Muscle layer of duodenum (tissue), 2 donors: ENCODE results near the gene TRIM44.

ENCODE experiments used
- H3K27ac ChIP-seq: one replicate; pipeline ENCODE4 v1.7.0; 2013; ENCODE audit warnings: mild to moderate bottlenecking, low read length
- H3K27me3 ChIP-seq: one replicate; pipeline ENCODE4 v1.7.0; 2013; ENCODE audit warnings: low read depth, mild to moderate bottlenecking, control low read depth, low read length
- H3K36me3 ChIP-seq, 2 donors: one replicate each; pipeline ENCODE4 v1.7.0; 2013; ENCODE audit warnings: low read length in 2 of 2, control low read depth in 1 of 2, mild to moderate bottlenecking in 1 of 2; ENCODE audit not compliant: insufficient read depth in 2 of 2, control insufficient read depth in 1 of 2
- H3K4me1 ChIP-seq, 2 donors: one replicate each; pipeline ENCODE4 v1.7.0; 2013; ENCODE audit warnings: low read length in 2 of 2, mild to moderate bottlenecking in 2 of 2, control low read depth in 1 of 2, moderate library complexity in 1 of 2; ENCODE audit not compliant: insufficient read depth in 2 of 2, control insufficient read depth in 1 of 2
- H3K4me3 ChIP-seq, 2 donors: one replicate each; pipeline ENCODE4 v1.7.0; 2013; ENCODE audit warnings: low read length in 2 of 2, low read depth in 1 of 2, mild to moderate bottlenecking in 1 of 2
- H3K9me3 ChIP-seq, 2 donors: one replicate each; pipeline ENCODE4 v1.7.0; 2013; ENCODE audit warnings: low read length in 2 of 2, control low read depth in 1 of 2, mild to moderate bottlenecking in 1 of 2; ENCODE audit not compliant: control insufficient read depth in 1 of 2
- donor health status: healthy.

The TRIM44 gene

DNA sequence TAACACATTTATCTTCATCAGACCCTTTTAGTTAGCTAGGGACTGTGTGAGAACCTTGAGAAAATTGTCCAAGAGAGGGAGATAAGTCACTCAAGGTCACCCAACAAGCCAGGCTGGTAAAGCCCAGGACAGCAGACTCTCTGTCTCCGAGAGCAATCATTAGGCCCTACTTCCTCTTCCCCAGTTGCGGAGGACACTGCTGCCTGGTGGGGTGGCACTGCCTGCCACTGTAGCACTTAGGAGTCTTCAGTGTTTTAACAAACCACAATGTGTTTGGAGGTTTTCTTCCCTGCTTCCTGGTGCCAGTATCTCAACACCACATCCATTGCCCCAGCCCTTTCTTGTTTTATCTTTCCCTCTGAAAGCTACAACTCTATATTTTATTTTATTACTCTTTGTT, 149.2 kb downstream of the TRIM44 start:
- Histone ChIP-seq H3K27me3 (no peaks in the 10 kb centered on the region), H3K4me1 (peaks cover 0 to 3% of the 10 kb centered on the region in 2 donors), H3K27ac (no peak overlapping the region), H3K36me3 (no peaks in the 10 kb centered on the region), H3K4me3 (no peak overlapping the region), H3K9me3 (no peaks in the 10 kb centered on the region)

DNA sequence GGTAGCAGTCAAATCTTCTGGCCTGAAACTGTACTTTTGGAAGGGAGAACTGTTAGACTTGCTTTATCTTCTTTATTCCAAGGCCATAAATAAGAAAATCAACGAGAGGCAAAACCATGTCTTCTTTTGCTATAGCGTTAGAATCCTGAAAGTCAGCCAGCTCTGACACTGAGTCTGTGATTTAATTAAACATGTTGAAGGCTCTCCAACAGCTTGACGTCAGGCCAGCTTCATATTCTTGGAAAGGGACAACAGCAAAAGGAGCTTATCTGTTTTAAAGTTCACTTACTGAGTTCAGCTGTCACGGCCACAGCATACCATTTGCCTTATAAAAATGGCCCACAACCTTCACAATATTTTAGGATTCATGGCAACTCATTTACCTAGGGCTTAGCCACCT, 150.3 kb downstream of the TRIM44 start:
- Histone ChIP-seq H3K4me1 (peaks cover 0 to 3% of the 10 kb centered on the region in 2 donors), H3K4me3 (no peak overlapping the region), H3K27ac (no peak overlapping the region)

DNA sequence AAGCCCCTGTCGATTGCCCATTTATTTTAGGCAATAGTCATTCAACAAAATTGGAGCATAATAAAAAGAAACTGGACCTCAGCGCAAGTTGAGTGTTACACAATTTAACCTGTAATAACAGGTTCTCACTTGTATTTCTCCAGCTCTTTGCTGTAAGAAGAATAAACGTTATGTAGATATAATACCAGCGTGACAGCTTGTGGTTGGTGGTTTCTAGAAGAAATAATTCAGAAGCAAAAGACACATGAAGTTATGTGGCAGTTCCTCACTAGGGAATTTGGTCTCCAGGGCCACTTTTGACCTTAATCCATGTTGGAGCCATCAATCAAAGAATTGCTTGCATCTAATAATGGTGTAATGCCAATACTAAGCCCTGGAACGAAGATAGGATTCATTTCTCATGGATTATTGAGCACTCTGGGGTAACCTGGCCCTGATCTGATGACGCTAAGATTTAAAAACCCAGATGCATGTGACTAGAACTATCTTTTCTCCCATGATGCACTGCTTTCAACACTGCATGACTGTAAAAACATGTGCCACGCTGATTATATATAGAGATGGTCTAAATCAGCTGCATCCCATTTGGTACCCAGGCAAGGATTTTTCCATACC, 151.6 kb downstream of the TRIM44 start:
- H3K4me3 ChIP-seq, result no peak overlapping the region
- no peaks in the 10 kb centered on the region for H3K9me3 ChIP-seq
- H3K36me3 ChIP-seq, result no peaks in the 10 kb centered on the region
- H3K27me3 ChIP-seq, result no peaks in the 10 kb centered on the region
- H3K4me1 ChIP-seq, result peaks cover 0 to 3% of the 10 kb centered on the region in 2 donors
- H3K27ac ChIP-seq, result no peak overlapping the region

More for the DNA sequence above, 150.3 kb downstream of the TRIM44 start:
- H3K27me3 ChIP-seq, result no peaks in the 10 kb centered on the region
- no peaks in the 10 kb centered on the region for H3K9me3 ChIP-seq
- no peaks in the 10 kb centered on the region for H3K36me3 ChIP-seq

DNA sequence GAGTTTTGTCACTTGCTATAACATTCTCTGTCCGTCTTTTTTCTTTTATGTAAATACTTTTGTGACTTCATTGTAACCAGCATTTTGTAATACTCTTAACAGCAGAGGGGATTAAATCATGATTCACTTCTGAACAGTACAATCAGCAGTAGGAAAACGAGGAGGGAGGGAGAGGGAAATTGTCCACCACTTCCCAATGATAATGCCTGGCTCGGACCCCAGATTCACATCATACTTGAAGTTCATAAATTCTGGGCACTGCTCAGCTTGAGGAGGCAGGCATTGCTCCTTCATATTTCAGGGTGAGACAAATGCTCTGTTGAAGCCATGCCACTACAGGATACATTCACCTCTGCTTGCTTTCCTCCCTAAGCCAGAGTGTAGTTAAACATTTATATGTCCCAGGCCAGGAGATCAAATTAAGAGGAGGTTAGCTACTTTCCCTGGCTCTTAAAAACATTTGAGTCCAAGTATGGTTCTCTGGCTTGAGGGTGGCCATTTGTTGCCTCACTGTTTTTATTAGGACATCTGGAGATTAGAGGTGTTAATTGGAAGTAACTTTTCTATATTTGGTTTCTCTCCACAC, 152.2 kb downstream of the TRIM44 start:
- Histone ChIP-seq H3K4me3 (no peak overlapping the region), H3K36me3 (no peaks in the 10 kb centered on the region), H3K27me3 (no peaks in the 10 kb centered on the region), H3K4me1 (peaks cover 0 to 3% of the 10 kb centered on the region in 2 donors), H3K9me3 (no peaks in the 10 kb centered on the region), H3K27ac (no peak overlapping the region)

DNA sequence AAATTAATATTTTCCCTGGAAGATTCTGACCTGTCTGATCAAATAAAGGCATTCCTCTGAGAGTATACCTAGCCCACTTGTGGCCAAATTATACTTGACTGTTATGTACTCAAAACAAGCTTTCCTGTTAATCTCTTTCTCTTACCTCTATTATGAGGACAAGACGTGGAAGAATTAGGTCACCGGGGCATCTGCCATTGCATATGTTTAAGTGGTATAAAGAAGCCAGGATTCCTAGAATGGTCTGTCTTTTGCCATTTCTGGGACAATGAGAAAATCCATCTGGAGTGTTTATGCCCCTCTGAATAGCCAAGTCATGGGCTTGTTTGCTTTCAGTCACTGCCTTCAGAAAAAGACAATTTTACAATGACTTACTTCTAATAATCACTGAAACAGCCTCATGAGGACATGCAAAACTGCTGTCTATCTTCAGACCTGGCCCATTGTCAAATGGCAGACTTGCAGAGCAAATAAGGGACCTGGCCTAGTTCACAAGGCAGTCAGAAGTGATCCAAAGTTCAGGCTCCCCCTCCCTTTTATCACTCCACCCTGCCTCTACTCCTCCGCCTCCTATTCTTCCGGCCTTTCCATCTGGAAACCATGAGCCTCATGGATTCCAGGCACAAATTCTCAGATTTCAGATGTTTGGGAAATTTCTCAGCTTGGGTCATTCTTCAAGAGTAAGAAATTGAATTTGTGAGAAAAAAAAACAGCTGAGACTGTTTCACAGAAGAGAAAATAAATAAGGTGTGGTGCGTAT, 153.2 kb downstream of the TRIM44 start:
- Histone ChIP-seq H3K9me3 (no peaks in the 10 kb centered on the region), H3K27me3 (no peaks in the 10 kb centered on the region), H3K4me3 (no peak overlapping the region), H3K27ac (no peak overlapping the region), H3K36me3 (no peaks in the 10 kb centered on the region), H3K4me1 (peaks cover 0 to 3% of the 10 kb centered on the region in 2 donors)

DNA sequence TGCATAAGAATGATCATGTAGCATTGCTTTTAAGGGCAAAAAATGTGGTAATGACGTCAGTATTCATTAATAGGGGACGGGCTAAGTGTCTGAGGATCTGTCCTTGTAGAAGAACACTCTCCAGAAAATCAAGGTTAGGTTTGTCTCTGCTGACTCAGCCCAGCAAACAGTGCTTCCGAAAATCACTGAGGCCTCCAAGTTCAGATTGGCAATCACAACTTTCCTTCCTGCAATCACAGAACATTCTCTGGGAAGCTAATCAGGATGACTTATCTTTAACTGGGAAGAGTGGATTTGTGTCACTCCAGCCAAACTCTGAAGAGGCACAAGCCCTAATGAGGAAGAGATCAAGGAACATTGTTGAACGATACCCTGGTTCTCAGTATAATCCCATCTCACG, 158.0 kb downstream of the TRIM44 start:
- no peak overlapping the region for H3K27ac ChIP-seq
- H3K36me3 ChIP-seq, result no peaks in the 10 kb centered on the region
- H3K4me1 ChIP-seq, result no peaks in the 10 kb centered on the region
- no peak overlapping the region for H3K4me3 ChIP-seq
- H3K27me3 ChIP-seq, result no peaks in the 10 kb centered on the region
- H3K9me3 ChIP-seq, result no peaks in the 10 kb centered on the region

DNA sequence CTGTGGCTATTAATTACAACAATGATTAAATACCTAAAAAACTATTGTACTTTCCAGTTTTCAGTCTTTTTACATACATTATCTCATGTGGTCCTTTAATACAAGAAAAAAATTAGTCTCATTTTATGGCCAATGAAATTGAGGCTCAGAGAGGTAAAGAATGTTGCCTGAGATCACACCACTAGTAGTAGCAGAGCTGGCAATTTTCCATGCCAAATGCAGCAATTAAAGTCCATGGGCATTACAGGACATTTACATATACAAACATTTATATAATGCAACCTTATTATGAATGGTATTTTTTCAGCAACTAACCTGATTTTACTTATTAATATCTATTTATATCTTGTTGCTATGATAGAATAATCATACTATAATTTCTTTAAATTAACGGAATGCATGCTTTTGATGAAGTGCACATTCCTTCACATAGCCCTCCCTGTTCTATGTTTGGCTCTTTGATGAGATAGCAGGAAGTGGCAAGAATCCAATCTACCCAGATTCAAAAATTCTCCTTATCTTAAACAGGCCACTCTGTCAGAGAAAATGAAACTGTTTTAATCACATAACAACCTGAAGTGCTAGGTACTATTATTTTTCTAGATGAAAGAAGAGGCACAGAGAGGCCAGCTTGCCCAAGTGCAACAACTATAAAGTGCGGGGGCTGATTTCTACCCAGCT, 160.4 kb downstream of the TRIM44 start:
- Histone ChIP-seq H3K27ac (no peak overlapping the region), H3K36me3 (no peaks in the 10 kb centered on the region), H3K4me1 (no peaks in the 10 kb centered on the region), H3K9me3 (no peaks in the 10 kb centered on the region), H3K27me3 (no peaks in the 10 kb centered on the region), H3K4me3 (no peak overlapping the region)

DNA sequence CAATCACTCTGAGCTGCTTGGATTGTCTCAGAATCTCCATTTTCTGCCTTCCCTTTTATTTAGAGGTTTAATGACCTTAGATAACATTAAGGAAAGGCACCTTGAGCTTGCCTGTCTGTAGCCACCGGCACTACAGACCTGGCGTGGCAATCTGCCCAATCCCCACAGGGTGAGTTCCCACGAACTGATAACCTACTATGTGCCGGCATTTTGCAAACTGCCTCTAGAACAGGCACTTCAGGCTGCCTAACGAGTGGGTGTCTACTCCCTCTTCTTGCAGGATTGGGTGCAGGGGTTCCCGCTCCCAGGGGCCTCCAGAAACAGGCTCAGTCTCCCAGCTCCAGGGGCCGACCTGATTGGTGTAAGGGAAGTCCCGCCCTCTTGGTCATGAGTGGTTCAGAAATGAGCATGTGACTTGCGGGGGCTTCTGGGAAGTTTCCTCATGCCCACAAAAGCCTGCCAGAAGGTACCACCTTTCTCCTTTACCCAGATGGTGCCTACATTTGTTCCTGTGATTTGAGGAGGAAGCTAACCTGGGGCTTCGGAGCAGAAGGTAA, 161.2 kb downstream of the TRIM44 start:
- Histone ChIP-seq H3K4me1 (no peaks in the 10 kb centered on the region), H3K27me3 (no peaks in the 10 kb centered on the region), H3K27ac (no peak overlapping the region), H3K9me3 (no peaks in the 10 kb centered on the region), H3K36me3 (no peaks in the 10 kb centered on the region), H3K4me3 (no peak overlapping the region)

DNA sequence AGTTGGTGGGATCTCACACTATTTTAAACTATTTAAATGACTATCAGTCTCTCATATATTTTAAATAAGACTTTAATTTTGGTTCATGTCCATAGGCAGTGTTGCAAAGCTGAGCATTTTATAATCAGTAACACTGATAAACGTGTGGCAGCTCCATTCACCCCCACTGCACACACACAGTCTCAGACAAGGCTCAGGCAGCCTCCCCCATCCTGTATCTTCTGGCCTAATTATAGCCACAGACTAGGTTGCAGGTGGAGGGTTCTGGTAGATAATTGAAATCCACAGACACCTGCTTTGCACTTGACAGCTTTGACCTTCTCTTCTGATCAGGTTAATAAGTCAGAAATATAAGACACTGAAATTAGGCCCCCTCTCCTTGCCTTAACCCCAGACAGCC, 162.8 kb downstream of the TRIM44 start:
- no peaks in the 10 kb centered on the region for H3K36me3 ChIP-seq
- H3K9me3 ChIP-seq, result no peaks in the 10 kb centered on the region
- no peak overlapping the region for H3K27ac ChIP-seq
- no peaks in the 10 kb centered on the region for H3K27me3 ChIP-seq
- no peak overlapping the region for H3K4me3 ChIP-seq
- no peaks in the 10 kb centered on the region for H3K4me1 ChIP-seq

DNA sequence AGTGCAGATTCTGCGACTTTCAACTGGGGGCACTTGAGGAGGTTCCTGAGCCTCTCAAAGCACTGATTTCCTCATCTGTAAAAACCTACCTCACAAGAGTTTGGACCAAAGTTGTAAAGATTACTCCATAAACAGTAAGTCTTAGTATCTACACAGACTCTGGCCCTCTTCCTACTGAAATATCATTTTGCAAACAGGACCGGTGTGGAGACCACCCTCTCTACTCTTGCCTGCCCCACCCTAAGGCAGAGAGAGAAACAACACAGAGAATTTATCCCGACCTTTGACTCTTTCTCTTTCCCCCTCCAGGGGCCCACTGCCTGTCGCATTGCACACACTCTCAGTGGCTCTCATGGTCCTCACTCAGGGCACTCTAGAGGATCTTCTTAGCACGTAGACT, 163.4 kb downstream of the TRIM44 start:
- Histone ChIP-seq H3K27me3 (no peaks in the 10 kb centered on the region), H3K4me3 (no peak overlapping the region), H3K9me3 (no peaks in the 10 kb centered on the region), H3K36me3 (no peaks in the 10 kb centered on the region), H3K27ac (no peak overlapping the region), H3K4me1 (no peaks in the 10 kb centered on the region)

DNA sequence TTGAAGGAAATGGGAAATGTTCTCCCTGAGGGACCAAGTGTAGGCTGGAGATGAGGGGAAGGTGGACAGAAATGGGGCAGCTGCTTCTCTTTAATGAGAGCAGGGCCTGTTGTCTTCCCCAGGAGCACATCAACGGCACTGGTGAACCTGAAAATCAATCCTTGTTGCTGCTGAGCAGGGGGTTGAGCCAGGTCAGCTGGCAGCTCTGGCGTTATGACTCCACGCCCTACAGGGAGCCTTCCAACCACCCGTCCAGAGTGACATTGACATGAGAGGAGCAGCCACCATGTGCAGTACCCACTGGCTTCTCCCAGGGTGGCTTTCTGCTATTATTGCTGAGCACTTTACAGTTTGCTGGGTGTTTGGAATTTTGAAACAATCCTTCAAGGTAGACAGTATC, 164.4 kb downstream of the TRIM44 start:
- Histone ChIP-seq H3K27me3 (no peaks in the 10 kb centered on the region), H3K36me3 (no peaks in the 10 kb centered on the region), H3K4me3 (no peak overlapping the region), H3K27ac (no peak overlapping the region), H3K4me1 (no peaks in the 10 kb centered on the region), H3K9me3 (no peaks in the 10 kb centered on the region)
